ENCODE data around the gene MLST8.

MLST8 gene

GRCh38 chr16:2163211-2163881 lies 41.9 kb upstream of the MLST8 start:
- Histone ChIP-seq H3K9ac (ENCODE audit: low read length) (no peak overlapping the region), H3K27ac (ENCODE audit: low read depth, low read length, poor library complexity, severe bottlenecking) (no peak overlapping the region), H4K20me1 (ENCODE audit: insufficient read depth, low read length) (no peaks in the 10 kb centered on the region), H3K4me3 (ENCODE audit: low read depth, low read length, poor library complexity, severe bottlenecking) (no peak overlapping the region), H3K4me2 (ENCODE audit: low read length) (no peak overlapping the region), H3K4me1 (ENCODE audit: insufficient read depth, low read length, severe bottlenecking) (peaks cover 29% of the 10 kb centered on the region), H2AFZ (ENCODE audit: low read length) (no peak overlapping the region), H3F3A (ENCODE audit: insufficient read depth, low read length) (no peaks in the 10 kb centered on the region), H3K9me2 (ENCODE audit: low read depth, low read length) (no peaks in the 10 kb centered on the region), H3K36me3 (ENCODE audit: insufficient read depth, low read length) (peaks cover 37% of the 10 kb centered on the region), H3K27me3 (ENCODE audit: insufficient read depth, low read length) (no peaks in the 10 kb centered on the region), H3K79me2 (ENCODE audit: insufficient read depth, low read length) (no peaks in the 10 kb centered on the region), H3K9me3 (ENCODE audit: low read length) (no peaks in the 10 kb centered on the region)
- TF ChIP-seq EZH2 (IDR thresholded peaks at IDR 0.05; ENCODE audit: borderline replicate concordance, low read length): no peak
- TF ChIP-seq CTCF (IDR thresholded peaks at IDR 0.05; ENCODE audit: low read length): no peak

- H3K27ac ChIP-seq (ENCODE audit: low read depth, low read length, poor library complexity, severe bottlenecking): no peak overlapping the region
- H4K20me1 ChIP-seq (ENCODE audit: insufficient read depth, low read length): no peaks in the 10 kb centered on the region
- no peaks in the 10 kb centered on the region for H3F3A ChIP-seq (ENCODE audit: insufficient read depth, low read length)
Observed at GRCh38 chr16:2165861-2166260, 39.4 kb upstream of the MLST8 start.

GRCh38 chr16:2166263-2167067 lies 38.8 kb upstream of the MLST8 start:
- no peak overlapping the region for H3K27ac ChIP-seq (ENCODE audit: low read depth, low read length, poor library complexity, severe bottlenecking)
- TF ChIP-seq CTCF (IDR thresholded peaks at IDR 0.05; ENCODE audit: low read length) (no peak), EZH2 (IDR thresholded peaks at IDR 0.05; ENCODE audit: borderline replicate concordance, low read length) (no peak)
- peaks cover 37% of the 10 kb centered on the region for H3K36me3 ChIP-seq (ENCODE audit: insufficient read depth, low read length)

More at GRCh38 chr16:2165861-2166260, 39.4 kb upstream of the MLST8 start:
- Histone ChIP-seq H3K4me2 (ENCODE audit: low read length) (no peak overlapping the region), H3K36me3 (ENCODE audit: insufficient read depth, low read length) (peaks cover 37% of the 10 kb centered on the region), H3K9ac (ENCODE audit: low read length) (no peak overlapping the region), H3K4me1 (ENCODE audit: insufficient read depth, low read length, severe bottlenecking) (peaks cover 5% of the 10 kb centered on the region), H3K4me3 (ENCODE audit: low read depth, low read length, poor library complexity, severe bottlenecking) (no peak overlapping the region), H3K9me2 (ENCODE audit: low read depth, low read length) (no peaks in the 10 kb centered on the region), H2AFZ (ENCODE audit: low read length) (no peak overlapping the region), H3K9me3 (ENCODE audit: low read length) (no peaks in the 10 kb centered on the region), H3K27me3 (ENCODE audit: insufficient read depth, low read length) (no peaks in the 10 kb centered on the region), H3K79me2 (ENCODE audit: insufficient read depth, low read length) (no peaks in the 10 kb centered on the region)
- TF ChIP-seq CTCF (IDR thresholded peaks at IDR 0.05; ENCODE audit: low read length): no peak

More at GRCh38 chr16:2166263-2167067, 38.8 kb upstream of the MLST8 start:
- Histone ChIP-seq H3K79me2 (ENCODE audit: insufficient read depth, low read length) (no peaks in the 10 kb centered on the region), H3K27me3 (ENCODE audit: insufficient read depth, low read length) (no peaks in the 10 kb centered on the region), H3K4me1 (ENCODE audit: insufficient read depth, low read length, severe bottlenecking) (no peaks in the 10 kb centered on the region), H3K4me2 (ENCODE audit: low read length) (no peak overlapping the region), H4K20me1 (ENCODE audit: insufficient read depth, low read length) (no peaks in the 10 kb centered on the region), H3K9me3 (ENCODE audit: low read length) (no peaks in the 10 kb centered on the region), H3K9me2 (ENCODE audit: low read depth, low read length) (no peaks in the 10 kb centered on the region), H2AFZ (ENCODE audit: low read length) (no peak overlapping the region), H3F3A (ENCODE audit: insufficient read depth, low read length) (no peaks in the 10 kb centered on the region), H3K9ac (ENCODE audit: low read length) (no peak overlapping the region), H3K4me3 (ENCODE audit: low read depth, low read length, poor library complexity, severe bottlenecking) (no peak overlapping the region)

Measured in OCI-LY1 (cell line).